Fibroblast of lung (primary cell): ENCODE measurements around the gene PLAAT2. TPM values are rescaled to one million over a fixed set of nuclear protein-coding genes. Genes with fewer than 3 reads are reported as not detected.

Source experiments
- DNase-seq, 2 donors: peaks; one replicate each; pipeline versions ENCODE4 v3.0.0 to v3.0.0-alpha.2; 2010; ENCODE audit warnings: low read depth in 2 of 2
- H2AFZ ChIP-seq: 2 replicates; pipeline ENCODE4 v1.5.1; 2012; ENCODE audit warnings: low read length, control low read depth, inconsistent platforms
- H3K27ac ChIP-seq: 2 replicates; pipeline ENCODE4 v1.5.1; 2011; ENCODE audit warnings: low read length, control low read depth; ENCODE audit not compliant: insufficient read depth
- H3K27me3 ChIP-seq: 2 replicates; pipeline ENCODE4 v1.5.1; 2011; ENCODE audit warnings: mild to moderate bottlenecking, low read length; ENCODE audit not compliant: control insufficient read depth, insufficient read depth
- H3K36me3 ChIP-seq: 2 replicates; pipeline ENCODE4 v1.5.1; 2011; ENCODE audit warnings: low read length; ENCODE audit not compliant: control insufficient read depth, insufficient read depth
- H3K4me1 ChIP-seq: 2 replicates; pipeline ENCODE4 v1.5.1; 2011; ENCODE audit warnings: low read length; ENCODE audit not compliant: control insufficient read depth, insufficient read depth; ENCODE audit errors: extremely low read depth
- H3K4me2 ChIP-seq: 2 replicates; pipeline ENCODE4 v1.5.1; 2011; ENCODE audit warnings: low read length, control low read depth; ENCODE audit not compliant: insufficient read depth; ENCODE audit errors: extremely low read depth
- H3K4me3 ChIP-seq, 4 experiments: fragments of 200-600 bp in 1 of 4; sonication (generic) in 1 of 4; replicated peaks in 1 of 4; 2 replicates each; pipeline ENCODE4 v1.5.1; 2011 to 2016; ENCODE audit warnings: low read length in 4 of 4, low read depth in 3 of 4, mild to moderate bottlenecking in 3 of 4, control low read depth in 2 of 4, inconsistent platforms in 1 of 4, mixed read lengths in 1 of 4; ENCODE audit not compliant: insufficient read depth in 1 of 4; ENCODE audit errors: control extremely low read depth in 1 of 4
- H3K79me2 ChIP-seq: 2 replicates; pipeline ENCODE4 v1.5.1; 2012; ENCODE audit warnings: mild to moderate bottlenecking, low read length, inconsistent platforms; ENCODE audit not compliant: control insufficient read depth, insufficient read depth
- H3K9ac ChIP-seq: 2 replicates; pipeline ENCODE4 v1.5.1; 2011; ENCODE audit warnings: mild to moderate bottlenecking, low read length, control low read depth; ENCODE audit not compliant: insufficient read depth
- H3K9me3 ChIP-seq: 2 replicates; pipeline ENCODE4 v1.5.1; 2012; ENCODE audit warnings: low read depth, low read length; ENCODE audit not compliant: control insufficient read depth, insufficient read depth
- H4K20me1 ChIP-seq: 2 replicates; pipeline ENCODE4 v1.5.1; 2011; ENCODE audit warnings: low read length; ENCODE audit not compliant: control insufficient read depth, insufficient read depth; ENCODE audit errors: extremely low read depth
- CTCF ChIP-seq, 2 donors: IDR thresholded peaks in 1 of 2; conservative IDR thresholded peaks in 1 of 2; 1 replicate in 1 of 2; 2 replicates in 1 of 2; pipeline ENCODE4 v1.5.1; 2011 to 2012; ENCODE audit warnings: low read length in 2 of 2, control low read depth in 1 of 2, inconsistent platforms in 1 of 2, low read depth in 1 of 2, mild to moderate bottlenecking in 1 of 2
- EZH2 ChIP-seq: IDR thresholded peaks from 2 replicates; pipeline ENCODE4 v1.5.1; 2012; ENCODE audit warnings: low read length, control low read depth, mild to moderate bottlenecking; ENCODE audit errors: missing control alignments
- polyA plus RNA-seq, 2 donors: library from polyadenylated mRNA; depleted of rRNA in 1 of 2; stranded (reverse) in 1 of 2; unstranded in 1 of 2; fragments of >200 nt; gene quantifications; 2 replicates each; pipeline ENCODE4 v1.2.1, GENCODE V29; 2011 to 2012; ENCODE audit warnings: missing spikeins in 1 of 2
- total RNA-seq: library from RNA; depleted of rRNA; stranded (reverse); fragments of >200 nt; gene quantifications from 2 replicates; pipeline ENCODE4 v1.2.1, GENCODE V29; 2014

The PLAAT2 gene
- total and polyA plus RNA-seq, 2 donors (not counting 1 experiment from before 2014, with no cell fraction given): not detected

- H4K20me1 ChIP-seq: no peaks in the 10 kb centered on the region
- peaks cover 1% of the 10 kb centered on the region for H3K4me1 ChIP-seq
- H3K4me3 ChIP-seq: no peak overlapping the region
- no peak overlapping the region for H3K9ac ChIP-seq
- H3K9me3 ChIP-seq: no peaks in the 10 kb centered on the region
- H3K27me3 ChIP-seq: no peaks in the 10 kb centered on the region
- H3K27ac ChIP-seq: no peak overlapping the region
- DNase-seq: no peak
- no peaks in the 10 kb centered on the region for H3K79me2 ChIP-seq
- no peak for TF ChIP-seq CTCF (conservative IDR thresholded peaks at IDR 0.05 in 1 of 2, IDR thresholded peaks at IDR 0.05 in 1 of 2; ENCODE audit: low read depth in 1 of 2, low read length in 2 of 2)
- TF ChIP-seq EZH2: no peak
- H3K36me3 ChIP-seq: no peaks in the 10 kb centered on the region
- H2AFZ ChIP-seq: no peak overlapping the region
- H3K4me2 ChIP-seq: no peak overlapping the region
These were observed 47.1 kb downstream of the PLAAT2 start for GRCh38 chr11:63516109-63516508.

GRCh38 chr11:63512816-63513215 is 50.4 kb downstream of the PLAAT2 start:
- Histone ChIP-seq H3K4me1 (no peaks in the 10 kb centered on the region), H3K4me2 (no peak overlapping the region), H2AFZ (no peak overlapping the region), H3K27me3 (no peaks in the 10 kb centered on the region), H3K27ac (no peak overlapping the region), H3K9me3 (no peaks in the 10 kb centered on the region), H3K36me3 (no peaks in the 10 kb centered on the region), H3K4me3 (no peak overlapping the region), H3K9ac (no peak overlapping the region), H3K79me2 (no peaks in the 10 kb centered on the region), H4K20me1 (no peaks in the 10 kb centered on the region)
- no peak for DNase-seq
- TF ChIP-seq CTCF (conservative IDR thresholded peaks at IDR 0.05 in 1 of 2, IDR thresholded peaks at IDR 0.05 in 1 of 2; ENCODE audit: low read depth in 1 of 2, low read length in 2 of 2): no peak
- no peak for TF ChIP-seq EZH2

GRCh38 chr11:63511048-63511748 is 52.0 kb downstream of the PLAAT2 start:
- Histone ChIP-seq H2AFZ (no peak overlapping the region), H3K9ac (no peak overlapping the region), H3K4me2 (no peak overlapping the region), H3K27me3 (no peaks in the 10 kb centered on the region), H3K79me2 (no peaks in the 10 kb centered on the region), H3K27ac (no peak overlapping the region), H3K36me3 (no peaks in the 10 kb centered on the region), H4K20me1 (no peaks in the 10 kb centered on the region), H3K4me1 (no peaks in the 10 kb centered on the region), H3K4me3 (no peak overlapping the region), H3K9me3 (no peaks in the 10 kb centered on the region)
- no peak for TF ChIP-seq CTCF (conservative IDR thresholded peaks at IDR 0.05 in 1 of 2, IDR thresholded peaks at IDR 0.05 in 1 of 2; ENCODE audit: low read depth in 1 of 2, low read length in 2 of 2)
- no peak for TF ChIP-seq EZH2
- no peak for DNase-seq
